ENCODE measurements around the gene ADGRD2. TPM values are rescaled to one million over a fixed set of nuclear protein-coding genes. Genes with fewer than 3 reads are reported as not detected.

The ADGRD2 gene
- polyA plus RNA-seq, 1 donor (not counting 4 experiments of a cell fraction or from before 2014, with no cell fraction given): not detected

- H3K9ac ChIP-seq (ENCODE audit: control insufficient read depth, extremely low read depth, insufficient read depth, low read length): no peak overlapping the region
Observed at GRCh38 chr9:124513376-124513994, 63.2 kb downstream of the ADGRD2 start.

GRCh38 chr9:124514125-124514524 is 63.9 kb downstream of the ADGRD2 start:
- TF ChIP-seq EZH2 (IDR thresholded peaks at IDR 0.05; ENCODE audit: low read length) (no peak), CTCF (optimal IDR thresholded peaks at IDR 0.05 in 1 of 3, IDR thresholded peaks at IDR 0.05 in 1 of 3, conservative IDR thresholded peaks at IDR 0.05 in 1 of 3; ENCODE audit: extremely low read depth in 1 of 3, insufficient read depth in 2 of 3, low read length in 3 of 3) (no peak)
- H3K4me2 ChIP-seq (ENCODE audit: control insufficient read depth, extremely low read depth, insufficient read depth, low read depth, low read length): no peak overlapping the region
- H3K4me1 ChIP-seq (ENCODE audit: control insufficient read depth, extremely low read depth, insufficient read depth, low read length): no peaks in the 10 kb centered on the region
- no peak overlapping the region for H3K27ac ChIP-seq (ENCODE audit: control insufficient read depth, insufficient read depth, low read length)
- H3K27me3 ChIP-seq (ENCODE audit: control insufficient read depth, extremely low read depth, insufficient read depth, low read length): no peaks in the 10 kb centered on the region
- no peaks in the 10 kb centered on the region for H4K20me1 ChIP-seq (ENCODE audit: control insufficient read depth, extremely low read depth, insufficient read depth, low read length)
- no peaks in the 10 kb centered on the region for H3K36me3 ChIP-seq (ENCODE audit: control insufficient read depth in 2 of 2, extremely low read depth in 1 of 2, insufficient read depth in 2 of 2, low read length in 2 of 2)
- H3K4me3 ChIP-seq (ENCODE audit: control insufficient read depth in 2 of 3, extremely low read depth in 1 of 3, insufficient read depth in 2 of 3, low read depth in 1 of 3, low read length in 3 of 3): no peak overlapping the region
- H3K9me3 ChIP-seq (ENCODE audit: control insufficient read depth, low read depth, low read length): no peaks in the 10 kb centered on the region
- H3K9ac ChIP-seq (ENCODE audit: control insufficient read depth, extremely low read depth, insufficient read depth, low read length): no peak overlapping the region
- FAIRE-seq: no peak
- DNase-seq (ENCODE audit: low read depth, low spot score): no peak
- H3K9me1 ChIP-seq (ENCODE audit: control insufficient read depth, extremely low read depth, insufficient read depth, low read length): no peaks in the 10 kb centered on the region
- no peak overlapping the region for H2AFZ ChIP-seq (ENCODE audit: control insufficient read depth, low read length)
- H3K79me2 ChIP-seq (ENCODE audit: control insufficient read depth, insufficient read depth, low read length): no peaks in the 10 kb centered on the region
- dilution Hi-C loops (cut with MboI; ENCODE audit: extremely low pct_ligation_motif_present, low sequenced_read_pairs): no loop called here

More at GRCh38 chr9:124513376-124513994, 63.2 kb downstream of the ADGRD2 start:
- H2AFZ ChIP-seq (ENCODE audit: control insufficient read depth, low read length): no peak overlapping the region
- H3K27me3 ChIP-seq (ENCODE audit: control insufficient read depth, extremely low read depth, insufficient read depth, low read length): no peaks in the 10 kb centered on the region
- no peaks in the 10 kb centered on the region for H4K20me1 ChIP-seq (ENCODE audit: control insufficient read depth, extremely low read depth, insufficient read depth, low read length)
- no peaks in the 10 kb centered on the region for H3K4me1 ChIP-seq (ENCODE audit: control insufficient read depth, extremely low read depth, insufficient read depth, low read length)
- H3K9me3 ChIP-seq (ENCODE audit: control insufficient read depth, low read depth, low read length): no peaks in the 10 kb centered on the region
- no peak overlapping the region for H3K27ac ChIP-seq (ENCODE audit: control insufficient read depth, insufficient read depth, low read length)
- TF ChIP-seq EZH2 (IDR thresholded peaks at IDR 0.05; ENCODE audit: low read length): no peak
- TF ChIP-seq CTCF (optimal IDR thresholded peaks at IDR 0.05 in 1 of 3, IDR thresholded peaks at IDR 0.05 in 1 of 3, conservative IDR thresholded peaks at IDR 0.05 in 1 of 3; ENCODE audit: extremely low read depth in 1 of 3, insufficient read depth in 2 of 3, low read length in 3 of 3): no peak
- dilution Hi-C loops (cut with MboI; ENCODE audit: extremely low pct_ligation_motif_present, low sequenced_read_pairs): no loop called here
- H3K4me3 ChIP-seq (ENCODE audit: control insufficient read depth in 2 of 3, extremely low read depth in 1 of 3, insufficient read depth in 2 of 3, low read depth in 1 of 3, low read length in 3 of 3): no peak overlapping the region
- H3K9me1 ChIP-seq (ENCODE audit: control insufficient read depth, extremely low read depth, insufficient read depth, low read length): no peaks in the 10 kb centered on the region
- H3K4me2 ChIP-seq (ENCODE audit: control insufficient read depth, extremely low read depth, insufficient read depth, low read depth, low read length): no peak overlapping the region
- H3K79me2 ChIP-seq (ENCODE audit: control insufficient read depth, insufficient read depth, low read length): no peaks in the 10 kb centered on the region
- no peak for DNase-seq (ENCODE audit: low read depth, low spot score)
- FAIRE-seq: no peak
- no peaks in the 10 kb centered on the region for H3K36me3 ChIP-seq (ENCODE audit: control insufficient read depth in 2 of 2, extremely low read depth in 1 of 2, insufficient read depth in 2 of 2, low read length in 2 of 2)

Data from keratinocyte (primary cell).